SU-DHL-6 (cell line): Measurements from ENCODE around the gene NR1D1.

Experiments used
- EZH2phosphoT487 ChIP-seq: fragments of 200-600 bp; sonication (generic), shearing (Covaris generic); conservative IDR thresholded peaks from 2 replicates; pipeline ENCODE4 v1.6.1; 2018; ENCODE audit warnings: mild to moderate bottlenecking, antibody characterized with exemption, low read length, moderate library complexity, mixed read lengths
- TF ChIP-seq, protein P1 (sequence below): fragments of 200-600 bp; sonication (generic); IDR thresholded peaks from one replicate; pipeline ENCODE4 v1.5.1; 2017; ENCODE audit warnings: antibody characterized with exemption, mild to moderate bottlenecking, low read length, moderate library complexity; ENCODE audit not compliant: insufficient read depth, poor library complexity, severe bottlenecking

DNA sequence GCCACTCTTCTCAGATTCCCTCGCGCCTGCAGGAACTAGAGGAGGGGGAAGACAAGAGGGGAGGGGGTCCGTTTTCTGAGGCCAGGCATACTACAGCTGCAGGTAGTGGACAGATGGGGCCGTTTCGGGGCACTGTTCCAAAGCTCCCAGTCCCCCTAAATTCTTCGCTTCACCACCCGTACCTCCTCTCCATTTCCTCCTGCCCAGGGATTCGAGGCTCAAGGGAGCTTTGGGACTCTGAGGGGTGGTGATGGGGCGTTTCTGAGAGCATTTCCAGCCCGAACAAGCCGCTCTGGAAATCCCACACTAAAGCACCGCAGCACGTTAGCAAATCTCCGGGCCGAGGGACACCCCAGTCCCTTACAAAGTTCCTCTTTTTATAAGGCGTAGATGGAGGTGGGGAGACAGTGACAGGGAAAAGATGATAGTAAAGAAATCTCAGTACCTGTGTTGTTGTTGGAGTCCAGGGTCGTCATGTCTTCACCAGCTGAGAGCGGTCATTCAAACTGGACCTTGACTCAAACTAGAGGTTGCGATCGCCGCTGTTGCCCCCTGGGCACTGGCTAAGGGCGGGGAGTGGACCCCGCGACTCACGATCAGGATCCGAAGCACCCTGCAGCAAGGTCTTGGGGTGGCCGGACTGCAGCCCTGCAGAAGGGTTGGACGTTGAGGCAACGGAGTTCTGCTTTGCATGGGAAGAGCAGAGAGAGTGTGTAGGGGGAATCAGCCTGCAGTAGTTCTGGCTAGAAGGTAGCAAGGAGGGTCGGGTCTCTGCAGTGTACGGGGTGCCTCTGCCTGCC, 570 bp downstream of the NR1D1 start:
- TF ChIP-seq, protein P1, sequence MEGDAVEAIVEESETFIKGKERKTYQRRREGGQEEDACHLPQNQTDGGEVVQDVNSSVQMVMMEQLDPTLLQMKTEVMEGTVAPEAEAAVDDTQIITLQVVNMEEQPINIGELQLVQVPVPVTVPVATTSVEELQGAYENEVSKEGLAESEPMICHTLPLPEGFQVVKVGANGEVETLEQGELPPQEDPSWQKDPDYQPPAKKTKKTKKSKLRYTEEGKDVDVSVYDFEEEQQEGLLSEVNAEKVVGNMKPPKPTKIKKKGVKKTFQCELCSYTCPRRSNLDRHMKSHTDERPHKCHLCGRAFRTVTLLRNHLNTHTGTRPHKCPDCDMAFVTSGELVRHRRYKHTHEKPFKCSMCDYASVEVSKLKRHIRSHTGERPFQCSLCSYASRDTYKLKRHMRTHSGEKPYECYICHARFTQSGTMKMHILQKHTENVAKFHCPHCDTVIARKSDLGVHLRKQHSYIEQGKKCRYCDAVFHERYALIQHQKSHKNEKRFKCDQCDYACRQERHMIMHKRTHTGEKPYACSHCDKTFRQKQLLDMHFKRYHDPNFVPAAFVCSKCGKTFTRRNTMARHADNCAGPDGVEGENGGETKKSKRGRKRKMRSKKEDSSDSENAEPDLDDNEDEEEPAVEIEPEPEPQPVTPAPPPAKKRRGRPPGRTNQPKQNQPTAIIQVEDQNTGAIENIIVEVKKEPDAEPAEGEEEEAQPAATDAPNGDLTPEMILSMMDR: no peak
- TF ChIP-seq EZH2phosphoT487: no peak
